HEK293T (cell line): ENCODE measurements around the gene TXLNG.

Experiments used
- CTCF ChIA-PET: fragments of 350-600 bp; formaldehyde crosslinking; extraction: SDS; loops from one replicate; lab custom pipeline; 2021; ENCODE audit warnings: antibody characterized with exemption, inconsistent platforms; lab: Yijun Ruan, JAX
- POLR2A ChIA-PET: fragments of 350-600 bp; formaldehyde crosslinking; extraction: SDS; loops from one replicate; lab custom pipeline; 2020; ENCODE audit warnings: antibody characterized with exemption, inconsistent platforms; lab: Yijun Ruan, JAX
- DNase-seq: peaks from one replicate; pipeline ENCODE4 v3.0.0; 2012; ENCODE audit warnings: mixed read lengths; ENCODE audit errors: extremely low spot score
- ARNT ChIP-seq: fragments of 450-650 bp; IDR thresholded peaks from 2 replicates; pipeline ENCODE4 v1.6.1; 2017; ENCODE audit warnings: mild to moderate bottlenecking
- BHLHE40 ChIP-seq: fragments of 450-650 bp; IDR thresholded peaks from 2 replicates; pipeline ENCODE4 v1.6.1; 2016; ENCODE audit warnings: mild to moderate bottlenecking, moderate library complexity, borderline replicate concordance
- CTBP1 ChIP-seq: fragments of 450-650 bp; IDR thresholded peaks from 2 replicates; pipeline ENCODE4 v1.6.1; 2016; ENCODE audit warnings: borderline replicate concordance
- ELF4 ChIP-seq: fragments of 450-650 bp; IDR thresholded peaks from 2 replicates; pipeline ENCODE4 v1.6.1; 2017; ENCODE audit warnings: antibody characterized with exemption
- FOXA1 ChIP-seq: fragments of 450-650 bp; IDR thresholded peaks from 2 replicates; pipeline ENCODE4 v1.6.1; 2016; ENCODE audit warnings: mild to moderate bottlenecking
- FOXK2 ChIP-seq: fragments of 450-650 bp; IDR thresholded peaks from 2 replicates; pipeline ENCODE4 v1.6.1; 2016; ENCODE audit warnings: mild to moderate bottlenecking
- FOXM1 ChIP-seq: fragments of 450-650 bp; IDR thresholded peaks from 2 replicates; pipeline ENCODE4 v1.6.1; 2017; ENCODE audit warnings: mild to moderate bottlenecking, borderline replicate concordance
- HDGF ChIP-seq: fragments of 450-650 bp; IDR thresholded peaks from 2 replicates; pipeline ENCODE4 v1.6.1; 2017; ENCODE audit warnings: antibody characterized with exemption, borderline replicate concordance
- L3MBTL2 ChIP-seq: fragments of 450-650 bp; conservative IDR thresholded peaks from 2 replicates; pipeline ENCODE4 v1.6.1; 2016; ENCODE audit warnings: mild to moderate bottlenecking
- LEF1 ChIP-seq: fragments of 450-650 bp; IDR thresholded peaks from 2 replicates; pipeline ENCODE4 v1.6.1; 2017; ENCODE audit warnings: mild to moderate bottlenecking, borderline replicate concordance
- NFRKB ChIP-seq: fragments of 450-650 bp; IDR thresholded peaks from 2 replicates; pipeline ENCODE4 v1.6.1; 2016; ENCODE audit warnings: mild to moderate bottlenecking, moderate library complexity
- SP1 ChIP-seq: fragments of 450-650 bp; IDR thresholded peaks from 2 replicates; pipeline ENCODE4 v1.6.1; 2017
- SUZ12 ChIP-seq: fragments of 450-650 bp; IDR thresholded peaks from 2 replicates; pipeline ENCODE4 v1.6.1; 2016; ENCODE audit warnings: mild to moderate bottlenecking
- TARDBP ChIP-seq: fragments of 450-650 bp; IDR thresholded peaks from 2 replicates; pipeline ENCODE4 v1.6.1; 2016
- ZNF384 ChIP-seq: fragments of 450-650 bp; IDR thresholded peaks from 2 replicates; pipeline ENCODE4 v1.6.1; 2016
- TF ChIP-seq, protein P1 (sequence below): fragments of 450-650 bp; IDR thresholded peaks from 2 replicates; pipeline ENCODE4 v1.6.1; 2016

The TXLNG gene

DNA sequence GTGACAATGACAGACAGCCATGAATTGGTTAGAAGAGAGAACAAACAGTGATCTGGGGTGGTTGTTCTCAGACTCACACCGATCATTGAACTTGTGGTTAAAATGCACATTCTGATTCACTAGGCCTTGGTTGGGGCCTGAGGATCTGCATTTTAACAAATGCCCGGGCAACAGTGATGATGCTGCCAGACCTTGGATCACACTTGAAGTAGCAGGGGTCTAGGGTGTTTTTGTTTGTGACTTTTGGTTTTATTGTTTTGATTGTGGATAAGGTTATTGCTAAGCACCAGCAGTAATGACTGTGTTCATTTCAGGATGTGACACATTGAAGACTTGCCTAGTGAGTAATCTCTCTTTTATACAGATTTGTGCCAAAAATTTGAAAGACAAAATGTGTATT lies 36.5 kb downstream of the TXLNG start:
- POLR2A ChIA-PET, result no interaction called here
- CTCF ChIA-PET, result interaction anchor here (0.6 kb wide), 3 partner anchors 73 to 224 kb away, joined by 3 to 4 read pairs (median 4); no protein-coding TSS in a partner anchor
- TF ChIP-seq, protein P1, sequence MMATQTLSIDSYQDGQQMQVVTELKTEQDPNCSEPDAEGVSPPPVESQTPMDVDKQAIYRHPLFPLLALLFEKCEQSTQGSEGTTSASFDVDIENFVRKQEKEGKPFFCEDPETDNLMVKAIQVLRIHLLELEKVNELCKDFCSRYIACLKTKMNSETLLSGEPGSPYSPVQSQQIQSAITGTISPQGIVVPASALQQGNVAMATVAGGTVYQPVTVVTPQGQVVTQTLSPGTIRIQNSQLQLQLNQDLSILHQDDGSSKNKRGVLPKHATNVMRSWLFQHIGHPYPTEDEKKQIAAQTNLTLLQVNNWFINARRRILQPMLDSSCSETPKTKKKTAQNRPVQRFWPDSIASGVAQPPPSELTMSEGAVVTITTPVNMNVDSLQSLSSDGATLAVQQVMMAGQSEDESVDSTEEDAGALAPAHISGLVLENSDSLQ, result no peak
- TF ChIP-seq LEF1 (no peak), FOXM1 (no peak), CTBP1 (no peak), FOXK2 (no peak)
- no peak for DNase-seq

DNA sequence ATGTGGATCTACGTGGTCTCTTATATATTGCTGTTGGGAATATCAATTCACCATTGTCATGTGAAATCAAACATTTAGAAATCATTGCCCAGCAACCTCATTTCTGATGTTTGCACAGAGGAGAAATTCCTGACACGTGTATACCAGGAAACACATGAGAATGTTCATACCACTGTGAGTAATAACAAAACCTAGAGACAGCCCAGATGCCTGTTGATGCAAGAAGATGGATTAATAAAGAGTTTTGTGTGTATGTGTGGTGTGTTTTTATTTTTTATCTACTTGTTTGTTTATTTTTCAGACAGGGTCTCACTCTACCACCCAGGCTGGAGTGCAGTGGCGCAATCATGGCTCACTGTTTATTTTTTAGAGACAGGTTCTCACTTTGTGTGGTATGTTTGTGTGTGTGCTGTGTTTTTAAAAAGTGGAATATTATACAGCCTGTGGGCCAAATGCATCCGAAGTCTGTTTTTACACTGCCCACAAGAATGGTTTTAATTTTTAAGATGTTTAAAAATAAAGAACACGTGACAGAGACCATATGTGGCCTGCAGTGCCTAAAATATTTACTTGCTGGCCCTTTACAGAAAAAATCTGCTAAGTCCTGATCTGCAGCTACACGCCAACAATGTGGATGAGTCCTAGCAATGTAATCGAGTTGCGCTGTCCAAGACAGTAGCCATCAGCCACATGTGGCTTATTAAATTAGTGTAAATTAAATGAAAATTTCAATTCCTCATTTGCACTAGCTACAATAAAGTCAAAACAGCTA lies 39.2 kb downstream of the TXLNG start:
- no peak for DNase-seq
- ChIA-PET POLR2A (no interaction called here), CTCF (interaction anchor here (0.6 to 1.4 kb wide), 4 partner anchors 8 to 221 kb away, joined by 4 to 7 read pairs (median 5); no protein-coding TSS in a partner anchor)
- no peak for TF ChIP-seq NFRKB
- no peak for TF ChIP-seq SUZ12
- no peak for TF ChIP-seq TARDBP
- TF ChIP-seq LEF1, result no peak
- no peak for TF ChIP-seq L3MBTL2
- TF ChIP-seq ZNF384, result no peak
- no peak for TF ChIP-seq BHLHE40
- TF ChIP-seq, protein P1, result no peak
- TF ChIP-seq CTBP1, result no peak
- no peak for TF ChIP-seq HDGF
- no peak for TF ChIP-seq FOXA1
- no peak for TF ChIP-seq SP1
- no peak for TF ChIP-seq FOXK2
- TF ChIP-seq ELF4, result no peak

DNA sequence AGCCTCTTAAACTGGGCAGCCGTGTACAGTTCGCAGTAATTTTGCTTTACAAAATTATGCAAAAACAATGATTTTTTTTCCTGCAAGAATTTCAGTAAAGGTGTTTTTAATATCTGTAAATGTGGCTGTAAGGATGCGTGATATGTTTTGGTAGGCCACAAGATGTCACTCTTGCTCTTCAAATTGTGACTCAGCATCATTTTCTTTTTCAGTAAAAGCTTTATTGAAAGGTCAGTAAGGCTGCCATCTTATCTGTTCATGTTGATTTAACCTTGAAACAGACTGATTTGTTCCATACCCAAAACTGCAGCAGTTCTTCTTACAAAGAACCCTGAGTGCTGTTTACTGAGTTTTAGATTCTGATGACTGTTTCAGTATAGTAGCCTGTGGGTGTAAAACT lies 39.9 kb downstream of the TXLNG start:
- DNase-seq, result peak; percentile 32
- no peak for TF ChIP-seq SUZ12
- TF ChIP-seq NFRKB, result no peak
- TF ChIP-seq FOXA1, result no peak
- no peak for TF ChIP-seq LEF1
- TF ChIP-seq, protein P1, result no peak
- no peak for TF ChIP-seq HDGF
- TF ChIP-seq ZNF384, result no peak
- no peak for TF ChIP-seq SP1
- TF ChIP-seq L3MBTL2, result no peak
- no peak for TF ChIP-seq BHLHE40
- TF ChIP-seq FOXM1, result no peak
- TF ChIP-seq CTBP1, result no peak
- no peak for TF ChIP-seq FOXK2
- no peak for TF ChIP-seq TARDBP
- TF ChIP-seq ELF4, result no peak
- TF ChIP-seq ARNT, result no peak
- ChIA-PET POLR2A (no interaction called here), CTCF (interaction anchor here (0.7 to 1.4 kb wide), 4 partner anchors 9 to 586 kb away, joined by 3 to 7 read pairs (median 5); no protein-coding TSS in a partner anchor)

DNA sequence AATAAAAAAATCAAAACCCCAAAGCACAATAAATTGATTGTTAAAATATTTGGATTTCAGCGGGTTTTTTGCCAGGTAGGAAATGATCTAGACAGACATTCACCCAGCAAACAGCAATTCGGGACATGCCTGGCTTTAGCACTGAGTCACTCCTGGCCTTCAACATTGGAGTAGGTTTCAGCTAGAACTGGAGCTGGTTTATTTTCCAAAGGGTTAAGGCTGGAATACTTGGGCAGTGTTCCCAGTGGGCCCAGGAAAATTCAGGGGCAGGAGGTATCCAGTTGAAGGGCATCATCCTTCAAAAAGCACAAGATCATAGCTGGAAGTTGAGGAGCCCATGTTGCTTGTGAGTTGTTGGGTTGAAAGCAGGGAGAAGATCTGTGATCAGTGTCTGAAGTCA lies 41.0 kb downstream of the TXLNG start:
- TF ChIP-seq BHLHE40 (no peak), SP1 (no peak), LEF1 (no peak), NFRKB (no peak)
- CTCF ChIA-PET, result interaction anchor here (0.6 to 1.2 kb wide), 2 partner anchors 221 to 268 kb away, joined by 3 read pairs; no protein-coding TSS in a partner anchor
- POLR2A ChIA-PET, result no interaction called here
- DNase-seq, result no peak

DNA sequence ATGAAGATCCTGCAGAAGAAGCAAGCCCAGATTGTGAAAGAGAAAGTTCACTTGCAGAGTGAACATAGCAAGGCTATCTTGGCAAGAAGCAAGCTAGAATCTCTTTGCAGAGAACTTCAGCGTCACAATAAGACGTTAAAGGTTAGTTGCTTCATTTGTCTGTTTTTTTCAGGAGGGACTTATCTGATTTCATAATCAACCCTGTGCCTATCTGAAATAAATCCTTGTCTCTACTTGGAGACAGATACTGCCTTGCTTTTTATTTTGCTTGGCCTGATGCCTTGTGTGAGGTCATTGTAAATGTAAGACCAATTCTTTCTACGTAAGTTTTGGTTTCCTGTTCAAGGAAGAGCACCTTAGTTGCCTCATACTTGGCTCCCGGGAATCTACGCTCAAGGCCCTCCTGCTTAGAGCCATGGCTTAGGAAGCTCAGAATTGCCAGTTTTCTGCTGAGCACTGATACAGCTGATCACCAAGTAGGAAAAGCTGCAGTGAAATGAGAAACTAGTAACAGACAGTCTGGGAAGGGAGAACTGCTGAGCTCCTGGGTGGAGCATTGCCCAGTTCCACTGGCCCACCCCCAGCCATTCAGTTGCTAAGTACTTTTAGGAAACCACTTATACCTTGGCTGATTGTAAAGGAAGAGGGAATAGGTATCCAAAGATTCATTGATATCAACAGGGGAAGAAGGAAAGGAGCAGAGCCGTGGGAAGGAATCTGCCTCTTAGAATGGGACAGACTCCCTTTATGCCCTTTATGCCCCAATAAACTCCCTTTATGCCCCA lies 42.0 kb downstream of the TXLNG start:
- ChIA-PET CTCF (interaction anchor here (1.2 kb wide), 1 partner anchor 220 kb away, joined by 3 read pairs; no protein-coding TSS in a partner anchor), POLR2A (no interaction called here)
- no peak for DNase-seq
- TF ChIP-seq L3MBTL2, result no peak

DNA sequence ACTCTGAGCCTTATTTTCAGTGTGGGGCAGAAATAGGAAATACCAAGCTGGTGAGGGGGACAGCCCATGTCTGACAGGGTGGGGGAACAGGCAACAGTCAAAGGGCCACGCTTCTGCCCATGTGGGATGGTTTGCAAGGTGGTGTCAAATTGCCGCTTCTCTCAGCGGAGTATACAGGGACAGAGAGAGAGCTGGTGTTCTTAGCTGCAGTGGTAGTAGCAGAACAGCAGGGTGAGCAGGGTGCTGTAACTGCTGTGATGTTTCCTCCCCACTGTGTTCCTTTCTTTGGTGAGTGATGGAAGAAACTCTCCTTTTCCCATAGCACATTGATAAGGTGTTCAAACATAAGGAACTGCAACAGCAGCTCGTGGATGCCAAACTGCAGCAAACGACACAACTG lies 46.0 kb downstream of the TXLNG start:
- ChIA-PET CTCF (no interaction called here), POLR2A (no interaction called here)
- no peak for DNase-seq
- TF ChIP-seq FOXA1, result no peak
- TF ChIP-seq SP1, result no peak
